Measurements from ENCODE around the gene TENM4.
"Not testable (repeated sequence)": the region's sequence is repeated elsewhere in the genome, so short reads cannot be mapped to it uniquely, and the experiment has no call there.

TENM4 gene

GRCh38 chr11:78981153-78981552 is 459.7 kb downstream of the TENM4 start:
- DNase-seq (ENCODE audit: low read depth, low spot score) = no peak
- no peak for TF ChIP-seq CTCF (IDR thresholded peaks at IDR 0.05; ENCODE audit: insufficient read depth, low read length, missing control alignments)
- ChIA-PET CTCF (interaction anchor here (1.1 to 3.0 kb wide), 3 partner anchors 22 to 336 kb away, joined by 3 to 12 read pairs (median 3); no protein-coding TSS in a partner anchor), POLR2A (no interaction called here)
- no peak overlapping the region for H3K4me3 ChIP-seq (ENCODE audit: low read depth, low read length)

GRCh38 chr11:78978831-78979230 is 462.0 kb downstream of the TENM4 start:
- ChIA-PET POLR2A (no interaction called here), CTCF (no interaction called here)
- no peak for TF ChIP-seq CTCF (IDR thresholded peaks at IDR 0.05; ENCODE audit: insufficient read depth, low read length, missing control alignments)
- H3K4me3 ChIP-seq (ENCODE audit: low read depth, low read length) = no peak overlapping the region
- no peak for DNase-seq (ENCODE audit: low read depth, low spot score)

- DNase-seq (ENCODE audit: low read depth, low spot score); H3K4me3 ChIP-seq (ENCODE audit: low read depth, low read length); CTCF ChIA-PET: not testable (repeated sequence)
- POLR2A ChIA-PET = interaction anchor here (0.6 kb wide), 1 partner anchor 56 kb away, joined by 3 read pairs; no protein-coding TSS in a partner anchor
Observed at GRCh38 chr11:78977848-78978247, 463.0 kb downstream of the TENM4 start.

GRCh38 chr11:78977009-78977408 is 463.8 kb downstream of the TENM4 start:
- ChIA-PET CTCF (interaction anchor here (1.0 to 1.5 kb wide), 2 partner anchors 11 to 331 kb away, joined by 4 to 6 read pairs; no protein-coding TSS in a partner anchor), POLR2A (no interaction called here)
- no peak for DNase-seq (ENCODE audit: low read depth, low spot score)
- TF ChIP-seq CTCF (IDR thresholded peaks at IDR 0.05; ENCODE audit: insufficient read depth, low read length, missing control alignments) = no peak
- H3K4me3 ChIP-seq (ENCODE audit: low read depth, low read length) = no peak overlapping the region

GRCh38 chr11:78975081-78975480 is 465.7 kb downstream of the TENM4 start:
- TF ChIP-seq CTCF (IDR thresholded peaks at IDR 0.05; ENCODE audit: insufficient read depth, low read length, missing control alignments) = no peak
- ChIA-PET POLR2A (no interaction called here), CTCF (interaction anchor here (1.0 kb wide), 1 partner anchor 17 kb away, joined by 3 read pairs; no protein-coding TSS in a partner anchor)
- H3K4me3 ChIP-seq (ENCODE audit: low read depth, low read length) = no peak overlapping the region
- no peak for DNase-seq (ENCODE audit: low read depth, low spot score)

- no peak for TF ChIP-seq CTCF (IDR thresholded peaks at IDR 0.05; ENCODE audit: insufficient read depth, low read length, missing control alignments)
- CTCF ChIA-PET = no interaction called here
- POLR2A ChIA-PET = no interaction called here
- no peak overlapping the region for H3K4me3 ChIP-seq (ENCODE audit: low read depth, low read length)
- DNase-seq (ENCODE audit: low read depth, low spot score) = no peak
Observed at GRCh38 chr11:78973876-78974275, 467.0 kb downstream of the TENM4 start.

GRCh38 chr11:78972590-78972989 is 468.2 kb downstream of the TENM4 start:
- ChIA-PET CTCF (no interaction called here), POLR2A (no interaction called here)
- no peak for TF ChIP-seq CTCF (IDR thresholded peaks at IDR 0.05; ENCODE audit: insufficient read depth, low read length, missing control alignments)
- no peak overlapping the region for H3K4me3 ChIP-seq (ENCODE audit: low read depth, low read length)
- no peak for DNase-seq (ENCODE audit: low read depth, low spot score)
